ENCODE results near the gene RAB33A. TPM values are rescaled to one million over a fixed set of nuclear protein-coding genes. Genes with fewer than 3 reads are reported as not detected.
A peak's percentile ranks its signal among the peaks of the same experiment; 100 is the strongest.

RAB33A gene
- total RNA-seq, 4 donors from 2014 or later = 0.79 to 6.2 (median 0.82) TPM; not detected in 1

DNA sequence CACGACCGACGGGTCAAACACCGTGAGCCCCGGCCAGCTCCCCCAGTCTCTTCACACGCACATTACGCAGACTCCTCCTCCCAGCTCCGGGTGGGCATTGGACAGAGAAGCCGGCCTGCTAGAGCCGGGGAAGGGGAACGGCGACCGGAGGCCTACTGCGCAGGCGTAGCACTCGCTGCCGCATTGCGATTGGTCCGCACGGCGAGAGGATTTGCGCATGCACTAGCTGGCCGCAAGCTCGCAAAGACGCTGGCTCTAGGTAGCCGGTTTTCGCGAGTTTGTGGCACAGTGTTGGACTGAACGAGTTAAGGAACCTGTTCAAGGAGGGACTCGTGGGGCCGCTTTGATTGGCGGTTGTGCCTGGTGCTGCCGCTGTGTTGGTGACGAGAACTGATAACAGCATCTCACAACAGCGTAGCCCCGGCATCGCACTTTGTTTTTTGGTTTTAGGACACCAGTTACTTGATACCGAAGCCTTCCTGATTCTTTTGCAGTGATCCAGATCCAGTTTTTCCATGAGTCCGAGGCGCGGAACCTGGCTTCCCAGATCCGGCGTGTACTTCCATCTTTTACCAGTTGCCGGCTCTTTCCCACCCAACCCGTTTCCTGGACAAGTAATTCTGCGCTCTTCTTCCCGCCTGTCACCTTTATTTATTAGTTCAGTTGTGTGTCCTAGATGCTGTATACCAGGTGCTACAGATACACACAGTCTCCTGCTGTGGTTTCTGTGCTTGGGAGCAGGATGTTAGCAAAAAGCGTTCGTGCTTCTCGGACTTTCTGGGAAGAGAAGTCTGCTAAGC, 5.9 kb upstream of the RAB33A start, which contains the start of gene AIFM1:
Gene AIFM1, minus strand, starts transcription at position 139 of the 800 bp plus-strand sequence. CDS start 185 bp downstream, outside the sequence.
- Histone ChIP-seq H3K4me3 (peak within 1 kb of the TSS; percentile 53 to 77 (median 60)), H3K27me3 (no peaks in the 10 kb centered on the region), H3K9me3 (no peaks in the 10 kb centered on the region), H3K4me1 (peaks cover 0 to 17% (median 3%) of the 10 kb centered on the region in 4 donors), H3K36me3 (no peaks in the 10 kb centered on the region), H3K27ac (peak within 1 kb of the TSS; percentile 89 to 94 (median 90))
- DNase-seq = peak; percentile 92
- TF ChIP-seq EP300 (IDR thresholded peaks at IDR 0.05; ENCODE audit: low read depth) (no peak), POLR2A (IDR thresholded peaks at IDR 0.05) (peak; percentile 66), POLR2AphosphoS5 (IDR thresholded peaks at IDR 0.05) (peak; percentile 69 to 76 (median 73))
- TF ChIP-seq, protein P1, sequence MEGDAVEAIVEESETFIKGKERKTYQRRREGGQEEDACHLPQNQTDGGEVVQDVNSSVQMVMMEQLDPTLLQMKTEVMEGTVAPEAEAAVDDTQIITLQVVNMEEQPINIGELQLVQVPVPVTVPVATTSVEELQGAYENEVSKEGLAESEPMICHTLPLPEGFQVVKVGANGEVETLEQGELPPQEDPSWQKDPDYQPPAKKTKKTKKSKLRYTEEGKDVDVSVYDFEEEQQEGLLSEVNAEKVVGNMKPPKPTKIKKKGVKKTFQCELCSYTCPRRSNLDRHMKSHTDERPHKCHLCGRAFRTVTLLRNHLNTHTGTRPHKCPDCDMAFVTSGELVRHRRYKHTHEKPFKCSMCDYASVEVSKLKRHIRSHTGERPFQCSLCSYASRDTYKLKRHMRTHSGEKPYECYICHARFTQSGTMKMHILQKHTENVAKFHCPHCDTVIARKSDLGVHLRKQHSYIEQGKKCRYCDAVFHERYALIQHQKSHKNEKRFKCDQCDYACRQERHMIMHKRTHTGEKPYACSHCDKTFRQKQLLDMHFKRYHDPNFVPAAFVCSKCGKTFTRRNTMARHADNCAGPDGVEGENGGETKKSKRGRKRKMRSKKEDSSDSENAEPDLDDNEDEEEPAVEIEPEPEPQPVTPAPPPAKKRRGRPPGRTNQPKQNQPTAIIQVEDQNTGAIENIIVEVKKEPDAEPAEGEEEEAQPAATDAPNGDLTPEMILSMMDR (IDR thresholded peaks at IDR 0.05) = peak in 1 of 5 experiments; percentile 17
- in situ Hi-C loops (cut with MboI; ENCODE audit: low pct_ligation_motif_present in 1 of 4, low pct_unique_long_range_greater_than_20kb in 1 of 4, low sequenced_read_pairs in 3 of 4) (no loop called here), intact Hi-C loops (cut with DNase I; ENCODE audit: low total_unique reads) (no loop called here)
- WGBS, 2 donors (ENCODE audit: low coverage in 1 of 2) = 45% methylated on average over 36 of the region's 50 CpGs; no CpG with 5 or more reads in 1 of the 2 donors

- DNase-seq = no peak
- WGBS, 2 donors (ENCODE audit: low coverage in 1 of 2) = 0 to 44% methylated on average over 2 to 4 of the region's 4 CpGs
- intact Hi-C loops (cut with DNase I; ENCODE audit: low total_unique reads) = no loop called here
- H3K36me3 ChIP-seq = no peaks in the 10 kb centered on the region
- no peaks in the 10 kb centered on the region for H3K9me3 ChIP-seq
- H3K4me3 ChIP-seq = peak overlapping the region; percentile 15 to 77 (median 58)
- H3K4me1 ChIP-seq = peaks cover 0 to 22% (median 3%) of the 10 kb centered on the region in 4 donors
- H3K27me3 ChIP-seq = no peaks in the 10 kb centered on the region
- in situ Hi-C loops (cut with MboI; ENCODE audit: low pct_ligation_motif_present in 1 of 4, low pct_unique_long_range_greater_than_20kb in 1 of 4, low sequenced_read_pairs in 3 of 4) = no loop called here
- TF ChIP-seq POLR2A (IDR thresholded peaks at IDR 0.05) (no peak), EP300 (IDR thresholded peaks at IDR 0.05; ENCODE audit: low read depth) (no peak)
- TF ChIP-seq, protein P1 (IDR thresholded peaks at IDR 0.05) = no peak
- peak overlapping the region; percentile 89 to 94 (median 90) for H3K27ac ChIP-seq
Measured at GRCh38 chrX:130166503-130166777, 5.3 kb upstream of the RAB33A start.

DNA sequence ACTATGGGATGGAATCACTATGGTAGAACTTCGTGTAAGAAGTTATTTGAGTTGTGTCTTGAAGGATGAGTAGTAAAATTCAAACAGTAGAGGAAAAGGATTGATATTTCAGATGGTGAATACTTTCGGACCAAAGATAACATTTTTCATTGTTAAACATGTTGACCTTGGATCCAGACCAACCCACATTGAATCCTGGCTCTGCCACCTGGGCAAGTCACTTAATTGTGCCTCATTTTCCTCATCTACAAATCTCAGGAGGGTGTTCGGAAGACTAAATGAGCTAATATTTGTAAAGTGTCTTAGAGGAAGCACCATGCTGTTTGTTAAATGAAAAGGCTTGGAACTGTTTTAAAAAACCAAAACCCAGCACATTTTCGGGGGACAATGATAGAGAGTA, 4.7 kb upstream of the RAB33A start:
- TF ChIP-seq EP300 (IDR thresholded peaks at IDR 0.05; ENCODE audit: low read depth) = no peak
- no peak for TF ChIP-seq POLR2A (IDR thresholded peaks at IDR 0.05)
- TF ChIP-seq POLR2AphosphoS5 (IDR thresholded peaks at IDR 0.05) = no peak
- peaks cover 0 to 26% (median 2%) of the 10 kb centered on the region in 4 donors for H3K4me1 ChIP-seq
- no peaks in the 10 kb centered on the region for H3K36me3 ChIP-seq
- intact Hi-C loops (cut with DNase I; ENCODE audit: low total_unique reads) (no loop called here), in situ Hi-C loops (cut with MboI; ENCODE audit: low pct_ligation_motif_present in 1 of 4, low pct_unique_long_range_greater_than_20kb in 1 of 4, low sequenced_read_pairs in 3 of 4) (no loop called here)
- H3K27me3 ChIP-seq = peaks cover 3% of the 10 kb centered on the region
- no peaks in the 10 kb centered on the region for H3K9me3 ChIP-seq
- H3K27ac ChIP-seq = peak overlapping the region in 2 of 4 donors; percentile 89 to 90
- WGBS, 2 donors (ENCODE audit: low coverage in 1 of 2) = 64% methylated on average over 4 of the region's 4 CpGs; no CpG with 5 or more reads in 1 of the 2 donors
- DNase-seq = no peak
- peak overlapping the region in 1 of 4 donors; percentile 77 for H3K4me3 ChIP-seq

GRCh38 chrX:130170752-130171445, 863 bp upstream of the RAB33A start:
- WGBS, 2 donors (ENCODE audit: low coverage in 1 of 2) = 57% methylated on average over 31 of the region's 36 CpGs; no CpG with 5 or more reads in 1 of the 2 donors
- Histone ChIP-seq H3K27me3 (peaks cover 8% of the 10 kb centered on the region), H3K9me3 (no peaks in the 10 kb centered on the region), H3K27ac (peak overlapping the region in 2 of 4 donors; percentile 41 to 47), H3K4me3 (peak overlapping the region; percentile 19 to 55 (median 31)), H3K4me1 (peaks cover 0 to 18% (median 2%) of the 10 kb centered on the region in 4 donors), H3K36me3 (no peaks in the 10 kb centered on the region)
- no peak for TF ChIP-seq EP300 (IDR thresholded peaks at IDR 0.05; ENCODE audit: low read depth)
- no peak for TF ChIP-seq POLR2AphosphoS5 (IDR thresholded peaks at IDR 0.05)
- TF ChIP-seq, protein P1 (IDR thresholded peaks at IDR 0.05) = no peak
- TF ChIP-seq POLR2A (IDR thresholded peaks at IDR 0.05) = no peak
- in situ Hi-C loops (cut with MboI; ENCODE audit: low pct_ligation_motif_present in 1 of 4, low pct_unique_long_range_greater_than_20kb in 1 of 4, low sequenced_read_pairs in 3 of 4) (no loop called here), intact Hi-C loops (cut with DNase I; ENCODE audit: low total_unique reads) (no loop called here)
- DNase-seq = peak; percentile 42
